ENCODE data around the gene STIM1. TPM values are rescaled to one million over a fixed set of nuclear protein-coding genes. Genes with fewer than 3 reads are reported as not detected.

The STIM1 gene
- total RNA-seq, 1 experiment from 2014 or later: 28.3 TPM

DNA sequence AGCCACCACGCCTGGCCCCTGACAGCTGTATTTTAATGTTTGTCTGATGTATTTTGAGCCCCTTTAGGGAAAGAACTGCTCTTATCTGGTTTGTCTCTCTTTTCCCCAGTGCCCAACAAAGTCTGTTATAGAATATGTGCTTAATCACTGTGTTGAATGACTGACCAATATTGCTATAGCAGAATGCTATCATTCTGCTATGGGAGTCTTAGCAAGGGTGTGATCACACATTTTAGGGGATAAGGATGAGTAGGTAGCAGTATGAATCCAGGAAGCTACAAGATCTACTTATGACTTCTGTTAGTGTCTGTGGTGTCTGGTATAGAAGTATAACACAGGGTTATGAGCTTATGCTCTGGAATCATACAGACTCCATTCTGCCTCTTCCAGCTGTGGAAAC lies 121.6 kb downstream of the STIM1 start:
- no peak for TF ChIP-seq EZH2 (IDR thresholded peaks at IDR 0.05; ENCODE audit: low read depth)
- TF ChIP-seq, protein P1, sequence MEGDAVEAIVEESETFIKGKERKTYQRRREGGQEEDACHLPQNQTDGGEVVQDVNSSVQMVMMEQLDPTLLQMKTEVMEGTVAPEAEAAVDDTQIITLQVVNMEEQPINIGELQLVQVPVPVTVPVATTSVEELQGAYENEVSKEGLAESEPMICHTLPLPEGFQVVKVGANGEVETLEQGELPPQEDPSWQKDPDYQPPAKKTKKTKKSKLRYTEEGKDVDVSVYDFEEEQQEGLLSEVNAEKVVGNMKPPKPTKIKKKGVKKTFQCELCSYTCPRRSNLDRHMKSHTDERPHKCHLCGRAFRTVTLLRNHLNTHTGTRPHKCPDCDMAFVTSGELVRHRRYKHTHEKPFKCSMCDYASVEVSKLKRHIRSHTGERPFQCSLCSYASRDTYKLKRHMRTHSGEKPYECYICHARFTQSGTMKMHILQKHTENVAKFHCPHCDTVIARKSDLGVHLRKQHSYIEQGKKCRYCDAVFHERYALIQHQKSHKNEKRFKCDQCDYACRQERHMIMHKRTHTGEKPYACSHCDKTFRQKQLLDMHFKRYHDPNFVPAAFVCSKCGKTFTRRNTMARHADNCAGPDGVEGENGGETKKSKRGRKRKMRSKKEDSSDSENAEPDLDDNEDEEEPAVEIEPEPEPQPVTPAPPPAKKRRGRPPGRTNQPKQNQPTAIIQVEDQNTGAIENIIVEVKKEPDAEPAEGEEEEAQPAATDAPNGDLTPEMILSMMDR (conservative IDR thresholded peaks at IDR 0.05): no peak
- Histone ChIP-seq H3K4me2 (no peak overlapping the region), H3K9me3 (ENCODE audit: insufficient read depth, low read depth) (no peaks in the 10 kb centered on the region), H3K27ac (no peak overlapping the region), H3K79me2 (ENCODE audit: low read depth) (no peaks in the 10 kb centered on the region), H3K36me3 (ENCODE audit: low read depth) (no peaks in the 10 kb centered on the region), H3K4me1 (replicated peaks; ENCODE audit: insufficient read depth) (peaks cover 6% of the 10 kb centered on the region; the same call in 1 of the 2 replicates), H2AFZ (no peak overlapping the region), H3K4me3 (no peak overlapping the region), H3K27me3 (ENCODE audit: insufficient read depth, low read depth) (no peaks in the 10 kb centered on the region), H3K9me2 (ENCODE audit: insufficient read depth) (no peaks in the 10 kb centered on the region), H4K20me1 (ENCODE audit: insufficient read depth) (no peaks in the 10 kb centered on the region), H3F3A (ENCODE audit: insufficient read depth, low read depth) (no peaks in the 10 kb centered on the region)
- POLR2A ChIA-PET (ENCODE audit: unreplicated experiment): no interaction called here
- BruUV-seq (replicated peaks): no TSS peak
- intact Hi-C loops (cut with micrococcal nuclease; ENCODE audit: unreplicated experiment): no loop called here
- CTCF ChIA-PET: interaction anchor here (0.7 kb wide), 1 partner anchor 17 kb away, joined by 3 read pairs; no protein-coding TSS in a partner anchor
- DNase-seq: no peak

DNA sequence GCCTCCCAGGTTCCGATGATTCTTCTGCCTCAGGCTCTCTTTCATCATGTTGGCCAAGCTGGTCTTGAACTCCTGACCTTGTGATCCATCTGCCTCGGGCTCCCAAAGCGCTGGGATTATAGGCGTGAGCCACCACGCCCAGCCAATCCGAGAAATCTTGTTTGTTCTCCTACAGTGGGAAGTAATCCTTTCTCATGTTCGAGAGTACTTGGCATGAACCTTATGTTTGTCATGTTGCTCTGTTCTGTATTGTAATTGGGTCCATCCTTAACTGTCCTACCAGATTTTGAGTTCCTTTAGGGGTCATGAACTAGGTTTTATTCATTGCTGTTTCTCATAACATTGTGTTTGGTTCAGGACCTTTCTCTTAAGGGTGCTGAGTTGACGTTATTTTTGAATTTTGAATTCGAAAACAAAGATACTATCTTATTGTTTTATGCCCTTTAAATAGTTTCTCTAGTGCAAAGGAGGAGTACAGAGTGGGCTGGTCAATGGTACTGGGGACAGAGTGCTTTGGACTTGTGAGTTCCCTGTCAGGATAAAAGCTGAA lies 125.7 kb downstream of the STIM1 start:
- BruUV-seq (replicated peaks): no TSS peak
- Histone ChIP-seq H2AFZ (no peak overlapping the region), H3K4me1 (replicated peaks; ENCODE audit: insufficient read depth) (no peaks in the 10 kb centered on the region), H3K27me3 (ENCODE audit: insufficient read depth, low read depth) (no peaks in the 10 kb centered on the region), H3K36me3 (ENCODE audit: low read depth) (no peaks in the 10 kb centered on the region), H3K79me2 (ENCODE audit: low read depth) (no peaks in the 10 kb centered on the region), H4K20me1 (ENCODE audit: insufficient read depth) (no peaks in the 10 kb centered on the region), H3K9me2 (ENCODE audit: insufficient read depth) (no peaks in the 10 kb centered on the region), H3K4me3 (no peak overlapping the region), H3K4me2 (no peak overlapping the region), H3K9me3 (ENCODE audit: insufficient read depth, low read depth) (no peaks in the 10 kb centered on the region), H3F3A (ENCODE audit: insufficient read depth, low read depth) (no peaks in the 10 kb centered on the region), H3K27ac (no peak overlapping the region)
- TF ChIP-seq, protein P1 (conservative IDR thresholded peaks at IDR 0.05): no peak
- TF ChIP-seq EZH2 (IDR thresholded peaks at IDR 0.05; ENCODE audit: low read depth): no peak
- POLR2A ChIA-PET (ENCODE audit: unreplicated experiment): no interaction called here
- CTCF ChIA-PET: no interaction called here
- intact Hi-C loops (cut with micrococcal nuclease; ENCODE audit: unreplicated experiment): no loop called here
- no peak for DNase-seq

DNA sequence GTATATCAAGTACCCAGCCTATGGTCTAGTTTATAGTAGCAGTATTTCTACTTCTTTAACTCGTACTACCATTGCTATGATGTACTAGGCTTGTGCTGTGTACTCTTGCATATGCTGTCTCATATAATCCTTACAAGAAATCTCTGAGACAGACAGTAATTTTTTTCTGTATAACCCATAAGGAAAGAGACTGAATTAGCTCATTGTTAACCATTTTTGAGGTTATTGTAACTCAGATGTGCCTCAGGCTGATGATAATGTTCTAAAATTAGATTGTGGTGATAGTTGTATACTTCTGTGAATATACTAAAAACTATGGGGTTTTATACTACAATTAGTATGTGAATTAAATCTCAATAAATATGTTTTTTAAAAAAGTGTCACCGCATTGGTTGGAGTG lies 127.0 kb downstream of the STIM1 start:
- CTCF ChIA-PET: no interaction called here

More for the DNA sequence above, 127.0 kb downstream of the STIM1 start:
- Histone ChIP-seq H3K9me3 (ENCODE audit: insufficient read depth, low read depth) (no peaks in the 10 kb centered on the region), H3K79me2 (ENCODE audit: low read depth) (no peaks in the 10 kb centered on the region), H3K4me3 (no peak overlapping the region), H3K4me1 (replicated peaks; ENCODE audit: insufficient read depth) (no peaks in the 10 kb centered on the region), H4K20me1 (ENCODE audit: insufficient read depth) (no peaks in the 10 kb centered on the region), H3K27me3 (ENCODE audit: insufficient read depth, low read depth) (no peaks in the 10 kb centered on the region), H3K4me2 (no peak overlapping the region), H3K9me2 (ENCODE audit: insufficient read depth) (no peaks in the 10 kb centered on the region), H3K36me3 (ENCODE audit: low read depth) (no peaks in the 10 kb centered on the region), H3F3A (ENCODE audit: insufficient read depth, low read depth) (no peaks in the 10 kb centered on the region), H2AFZ (no peak overlapping the region), H3K27ac (no peak overlapping the region)
- no TSS peak for BruUV-seq (replicated peaks)
- no peak for DNase-seq
- POLR2A ChIA-PET (ENCODE audit: unreplicated experiment): no interaction called here
- TF ChIP-seq, protein P1 (conservative IDR thresholded peaks at IDR 0.05): no peak
- no peak for TF ChIP-seq EZH2 (IDR thresholded peaks at IDR 0.05; ENCODE audit: low read depth)
- intact Hi-C loops (cut with micrococcal nuclease; ENCODE audit: unreplicated experiment): no loop called here
